Nephron (organoid): ENCODE measurements around the gene ADGB.

Source experiments
- H3K27ac Mint-ChIP-seq, 3 experiments: 2 replicates each; pipeline ENCODE4 v1.8.0; 2020; ENCODE audit warnings: mixed read lengths in 3 of 3, mild to moderate bottlenecking in 2 of 3, moderate library complexity in 1 of 3
- H3K27me3 Mint-ChIP-seq: 2 replicates; pipeline ENCODE4 v1.8.0; 2021; ENCODE audit warnings: low read depth, mild to moderate bottlenecking, moderate library complexity, mixed read lengths
- H3K36me3 Mint-ChIP-seq: 2 replicates; pipeline ENCODE4 v1.8.0; 2020; ENCODE audit warnings: low read depth, mixed read lengths
- H3K4me1 Mint-ChIP-seq: 2 replicates; pipeline ENCODE4 v1.8.0; 2020; ENCODE audit warnings: mixed read lengths
- H3K4me3 Mint-ChIP-seq, 3 experiments: 2 replicates each; pipeline ENCODE4 v1.8.0; 2020; ENCODE audit warnings: mild to moderate bottlenecking in 3 of 3, mixed read lengths in 3 of 3, moderate library complexity in 2 of 3
- H3K9me3 Mint-ChIP-seq: 2 replicates; pipeline ENCODE4 v1.8.0; 2020; ENCODE audit warnings: mixed read lengths
- CTCF ChIP-seq, 3 experiments: fragments of 200-600 bp; sonication (generic); IDR thresholded peaks; one replicate each; pipeline ENCODE4 v1.5.0; 2021; ENCODE audit warnings: antibody characterized with exemption in 3 of 3; ENCODE audit not compliant: unreplicated experiment in 3 of 3

ADGB gene

GRCh38 chr6:146827216-146827928, 228.6 kb downstream of the ADGB start:
- H3K36me3 Mint-ChIP-seq, result no peaks in the 10 kb centered on the region
- H3K27me3 Mint-ChIP-seq, result no peaks in the 10 kb centered on the region
- no peaks in the 10 kb centered on the region for H3K9me3 Mint-ChIP-seq
- no peak for TF ChIP-seq CTCF (IDR thresholded peaks at IDR 0.05; ENCODE audit: unreplicated experiment in 3 of 3)
- no peak overlapping the region for H3K27ac Mint-ChIP-seq
- no peak overlapping the region for H3K4me3 Mint-ChIP-seq
- H3K4me1 Mint-ChIP-seq, result peaks cover 5% of the 10 kb centered on the region

GRCh38 chr6:146829792-146830565, 231.2 kb downstream of the ADGB start:
- TF ChIP-seq CTCF (IDR thresholded peaks at IDR 0.05; ENCODE audit: unreplicated experiment in 3 of 3), result no peak
- Mint-ChIP-seq H3K36me3 (no peaks in the 10 kb centered on the region), H3K4me3 (no peak overlapping the region), H3K9me3 (no peaks in the 10 kb centered on the region), H3K4me1 (peaks cover 5% of the 10 kb centered on the region), H3K27me3 (peaks cover 3% of the 10 kb centered on the region), H3K27ac (no peak overlapping the region)

DNA sequence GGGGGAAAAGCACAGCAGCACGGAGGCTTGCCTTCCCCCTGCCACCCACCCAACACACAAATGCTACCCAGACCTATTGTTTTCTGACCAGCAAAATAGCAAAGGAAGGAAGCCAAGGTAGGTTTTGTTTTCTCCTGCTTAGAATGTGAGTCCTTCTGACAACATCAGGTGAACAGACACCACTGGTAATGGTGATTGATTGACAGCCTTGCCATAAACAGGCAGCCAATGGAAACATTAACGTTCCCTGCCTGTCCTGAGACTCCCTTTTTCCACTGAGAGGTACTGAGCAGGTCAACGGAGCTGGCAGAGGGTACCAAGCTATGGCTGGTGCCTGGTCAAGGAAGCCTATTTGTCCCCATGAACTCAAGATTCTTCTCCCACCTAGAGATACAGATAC, 234.4 kb downstream of the ADGB start:
- no peak overlapping the region for H3K4me3 Mint-ChIP-seq
- H3K4me1 Mint-ChIP-seq, result peaks cover 5% of the 10 kb centered on the region
- no peak overlapping the region for H3K27ac Mint-ChIP-seq
- no peak for TF ChIP-seq CTCF (IDR thresholded peaks at IDR 0.05; ENCODE audit: unreplicated experiment in 3 of 3)
- no peaks in the 10 kb centered on the region for H3K36me3 Mint-ChIP-seq
- peaks cover 6% of the 10 kb centered on the region for H3K27me3 Mint-ChIP-seq
- no peaks in the 10 kb centered on the region for H3K9me3 Mint-ChIP-seq

- Mint-ChIP-seq H3K4me1 (no peaks in the 10 kb centered on the region), H3K9me3 (no peaks in the 10 kb centered on the region), H3K4me3 (no peak overlapping the region), H3K36me3 (no peaks in the 10 kb centered on the region), H3K27me3 (peaks cover 3% of the 10 kb centered on the region), H3K27ac (no peak overlapping the region)
- no peak for TF ChIP-seq CTCF (IDR thresholded peaks at IDR 0.05; ENCODE audit: unreplicated experiment in 3 of 3)
Observed at GRCh38 chr6:146840216-146840615, 241.4 kb downstream of the ADGB start.

DNA sequence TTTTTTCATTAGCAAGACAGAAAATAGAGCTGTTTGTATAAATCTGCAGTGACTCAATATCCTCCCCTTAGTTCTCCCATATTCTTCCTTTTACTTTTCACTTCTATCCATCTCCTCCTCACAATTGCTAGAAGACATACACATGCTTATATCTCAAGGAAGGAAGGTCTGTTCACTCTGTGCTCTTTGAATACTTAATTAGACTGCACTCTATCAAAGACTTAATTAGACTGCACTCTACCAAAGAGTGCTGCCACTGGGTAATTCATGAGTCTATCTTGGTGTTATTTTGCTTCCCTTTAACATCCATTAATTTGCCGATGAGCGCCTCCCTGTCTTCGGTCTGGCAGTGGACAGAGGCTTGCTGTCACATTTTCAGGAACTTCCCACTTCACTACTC, 241.9 kb downstream of the ADGB start:
- H3K4me3 Mint-ChIP-seq, result no peak overlapping the region
- peaks cover 3% of the 10 kb centered on the region for H3K27me3 Mint-ChIP-seq
- no peak for TF ChIP-seq CTCF (IDR thresholded peaks at IDR 0.05; ENCODE audit: unreplicated experiment in 3 of 3)
- no peak overlapping the region for H3K27ac Mint-ChIP-seq
- H3K9me3 Mint-ChIP-seq, result peaks cover 2% of the 10 kb centered on the region
- no peaks in the 10 kb centered on the region for H3K4me1 Mint-ChIP-seq
- H3K36me3 Mint-ChIP-seq, result no peaks in the 10 kb centered on the region
